Trophoblast cell (in vitro differentiated cells and primary cell): ENCODE measurements around the gene UQCR10.

Source experiments
- DNase-seq, 2 donors: peaks; one replicate each; pipeline ENCODE4 v3.0.0-alpha.2; 2016
- H2AFZ ChIP-seq: 2 replicates; pipeline ENCODE4 v1.6.1; 2013; ENCODE audit warnings: low read length, moderate library complexity, mild to moderate bottlenecking; ENCODE audit not compliant: insufficient read depth, poor library complexity
- H2AK5ac ChIP-seq: 2 replicates; pipeline ENCODE4 v1.6.1; 2013; ENCODE audit warnings: mild to moderate bottlenecking, low read length
- H2BK120ac ChIP-seq: 2 replicates; pipeline ENCODE4 v1.6.1; 2013; ENCODE audit warnings: low read length, mild to moderate bottlenecking, moderate library complexity; ENCODE audit not compliant: insufficient read depth, poor library complexity
- H2BK12ac ChIP-seq: 2 replicates; pipeline ENCODE4 v1.6.1; 2013; ENCODE audit warnings: mild to moderate bottlenecking, low read length, moderate library complexity
- H2BK5ac ChIP-seq: 2 replicates; pipeline ENCODE4 v1.6.1; 2013; ENCODE audit warnings: low read length, low read depth, moderate library complexity, mild to moderate bottlenecking; ENCODE audit not compliant: poor library complexity
- H3K14ac ChIP-seq: 2 replicates; pipeline ENCODE4 v1.6.1; 2013; ENCODE audit warnings: mild to moderate bottlenecking, low read length
- H3K18ac ChIP-seq: 2 replicates; pipeline ENCODE4 v1.6.1; 2013; ENCODE audit warnings: mild to moderate bottlenecking, low read length
- H3K23ac ChIP-seq: 2 replicates; pipeline ENCODE4 v1.6.1; 2013; ENCODE audit warnings: low read length
- H3K27ac ChIP-seq: 2 replicates; pipeline ENCODE4 v1.5.1; 2013; ENCODE audit warnings: low read depth, mild to moderate bottlenecking, inconsistent platforms, low read length, moderate library complexity
- H3K27me3 ChIP-seq: 2 replicates; pipeline ENCODE4 v1.6.1; 2013; ENCODE audit warnings: inconsistent platforms, mild to moderate bottlenecking, low read length, moderate library complexity; ENCODE audit not compliant: insufficient read depth
- H3K36me3 ChIP-seq, 2 experiments: 1 replicate in 1 of 2; 2 replicates in 1 of 2; pipeline ENCODE4 v1.6.1; 2013; ENCODE audit warnings: low read length in 2 of 2, mild to moderate bottlenecking in 2 of 2, moderate library complexity in 1 of 2; ENCODE audit not compliant: insufficient read depth in 2 of 2, control insufficient read depth in 1 of 2
- H3K4ac ChIP-seq: 2 replicates; pipeline ENCODE4 v1.6.1; 2013; ENCODE audit warnings: low read depth, mild to moderate bottlenecking, low read length, moderate library complexity
- H3K4me1 ChIP-seq, 2 experiments: 1 replicate in 1 of 2; 2 replicates in 1 of 2; pipeline ENCODE4 v1.6.1; 2013; ENCODE audit warnings: low read length in 2 of 2, mild to moderate bottlenecking in 2 of 2, moderate library complexity in 1 of 2; ENCODE audit not compliant: insufficient read depth in 2 of 2, control insufficient read depth in 1 of 2
- H3K4me2 ChIP-seq: 2 replicates; pipeline ENCODE4 v1.6.1; 2013; ENCODE audit warnings: inconsistent platforms, mild to moderate bottlenecking, low read length, moderate library complexity
- H3K4me3 ChIP-seq: 2 replicates; pipeline ENCODE4 v1.5.1; 2013; ENCODE audit warnings: mild to moderate bottlenecking, low read depth, low read length, inconsistent platforms
- H3K79me1 ChIP-seq: one replicate; pipeline ENCODE4 v1.6.1; 2013; ENCODE audit warnings: low read length
- H3K79me2 ChIP-seq: 2 replicates; pipeline ENCODE4 v1.6.1; 2013; ENCODE audit warnings: low read length, mild to moderate bottlenecking; ENCODE audit not compliant: control insufficient read depth, insufficient read depth, poor library complexity
- H3K9ac ChIP-seq: 2 replicates; pipeline ENCODE4 v1.6.1; 2013; ENCODE audit warnings: mild to moderate bottlenecking, low read length
- H3K9me3 ChIP-seq: 2 replicates; pipeline ENCODE4 v1.6.1; 2013; ENCODE audit warnings: low read depth, mild to moderate bottlenecking, control low read depth, inconsistent platforms, low read length; ENCODE audit not compliant: insufficient read depth
- H4K12ac ChIP-seq: 2 replicates; pipeline ENCODE4 v1.6.1; 2013; ENCODE audit warnings: low read depth, mild to moderate bottlenecking, low read length, moderate library complexity
- H4K8ac ChIP-seq: 2 replicates; pipeline ENCODE4 v1.6.1; 2013; ENCODE audit warnings: low read depth, mild to moderate bottlenecking, low read length, moderate library complexity
- H4K91ac ChIP-seq: one replicate; pipeline ENCODE4 v1.6.1; 2013; ENCODE audit warnings: low read depth, mild to moderate bottlenecking, low read length, moderate library complexity
- WGBS: extraction: QIAGEN DNeasy Blood & Tissue Kit; methylation state at CpG from one replicate; pipeline ENCODE4 v1.1.7; 2013; ENCODE audit warnings: missing lambda C conversion rate; ENCODE audit not compliant: insufficient read length, insufficient coverage; ENCODE audit errors: extremely low coverage; 5-methylcytosine and 5-hydroxymethylcytosine counted together

The UQCR10 gene

DNA sequence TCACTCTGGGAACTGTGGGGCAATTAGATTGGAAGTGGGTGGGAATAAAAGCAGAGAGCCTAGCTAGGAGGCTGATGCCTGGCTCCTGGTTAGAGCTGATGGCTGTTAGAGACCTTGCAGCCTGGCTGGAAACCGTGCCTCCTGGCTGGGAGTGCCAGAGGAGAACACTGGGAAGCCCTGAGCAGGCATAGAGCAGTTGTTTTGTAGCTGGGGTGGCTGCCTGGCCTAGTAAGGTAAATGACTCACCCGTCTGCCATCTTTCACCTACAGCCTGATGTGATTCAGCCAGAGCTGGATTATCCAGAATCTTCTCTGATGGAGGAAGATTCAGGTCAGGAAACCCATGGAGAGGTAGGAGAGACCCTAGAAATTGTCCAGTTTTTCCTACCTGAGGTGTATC is 6.1 kb downstream of the UQCR10 start:
- peak overlapping the region; percentile 45 for H2BK5ac ChIP-seq
- H3K79me1 ChIP-seq, result peaks cover 5% of the 10 kb centered on the region
- H3K23ac ChIP-seq, result no peak overlapping the region
- H3K18ac ChIP-seq, result no peak overlapping the region
- H2AK5ac ChIP-seq, result no peak overlapping the region
- WGBS, result no CpG with 5 or more reads among the region's 2 CpGs
- no peaks in the 10 kb centered on the region for H3K79me2 ChIP-seq
- no peak overlapping the region for H2BK12ac ChIP-seq
- no peak overlapping the region for H4K12ac ChIP-seq
- no peak overlapping the region for H3K4ac ChIP-seq
- no peak overlapping the region for H2AFZ ChIP-seq
- peaks cover 4 to 11% of the 10 kb centered on the region in 2 experiments for H3K36me3 ChIP-seq
- H3K9me3 ChIP-seq, result no peaks in the 10 kb centered on the region
- peak overlapping the region; percentile 61 for H3K27ac ChIP-seq
- no peak overlapping the region for H3K14ac ChIP-seq
- H3K27me3 ChIP-seq, result no peaks in the 10 kb centered on the region
- no peak overlapping the region for H2BK120ac ChIP-seq
- no peak overlapping the region for H3K9ac ChIP-seq
- H3K4me3 ChIP-seq, result no peak overlapping the region
- H4K91ac ChIP-seq, result no peak overlapping the region
- H3K4me1 ChIP-seq, result peaks cover 1 to 5% of the 10 kb centered on the region in 2 experiments
- H3K4me2 ChIP-seq, result no peak overlapping the region
- no peak overlapping the region for H4K8ac ChIP-seq
- DNase-seq, result peak; percentile 77 to 80

DNA sequence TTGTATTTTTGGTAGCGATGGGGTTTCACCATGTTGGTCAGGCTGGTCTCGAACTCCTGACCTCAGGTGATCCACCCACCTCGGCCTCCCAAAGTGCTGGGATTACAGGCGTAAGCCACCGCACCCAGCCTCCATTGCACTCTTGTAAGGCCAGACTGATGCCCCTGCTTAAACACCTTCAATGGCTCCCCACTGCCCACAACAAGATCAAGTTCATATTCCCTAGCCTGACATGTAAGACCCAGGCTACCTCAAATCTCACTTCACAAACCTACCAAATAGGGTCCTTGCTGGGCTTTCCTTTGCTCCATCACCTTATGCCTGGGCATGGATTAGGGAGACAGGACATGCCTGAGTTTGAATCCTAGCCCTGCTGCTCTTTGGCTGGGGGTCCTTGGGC is 13.1 kb downstream of the UQCR10 start:
- H3K4ac ChIP-seq, result no peak overlapping the region
- no peak overlapping the region for H3K9ac ChIP-seq
- no peak overlapping the region for H3K18ac ChIP-seq
- no peaks in the 10 kb centered on the region for H3K79me1 ChIP-seq
- no peak overlapping the region for H4K12ac ChIP-seq
- H3K14ac ChIP-seq, result no peak overlapping the region
- H2BK12ac ChIP-seq, result no peak overlapping the region
- WGBS, result no CpG with 5 or more reads among the region's 5 CpGs
- H3K9me3 ChIP-seq, result no peaks in the 10 kb centered on the region
- H3K36me3 ChIP-seq, result no peaks in the 10 kb centered on the region
- no peak overlapping the region for H2BK5ac ChIP-seq
- no peak overlapping the region for H4K91ac ChIP-seq
- H3K23ac ChIP-seq, result no peak overlapping the region
- DNase-seq, result no peak
- no peak overlapping the region for H3K4me3 ChIP-seq
- no peak overlapping the region for H2AK5ac ChIP-seq
- peaks cover 6 to 13% of the 10 kb centered on the region in 2 experiments for H3K4me1 ChIP-seq
- H2BK120ac ChIP-seq, result no peak overlapping the region
- H4K8ac ChIP-seq, result no peak overlapping the region
- H3K79me2 ChIP-seq, result no peaks in the 10 kb centered on the region
- no peaks in the 10 kb centered on the region for H3K27me3 ChIP-seq
- H2AFZ ChIP-seq, result no peak overlapping the region
- H3K4me2 ChIP-seq, result no peak overlapping the region
- no peak overlapping the region for H3K27ac ChIP-seq

DNA sequence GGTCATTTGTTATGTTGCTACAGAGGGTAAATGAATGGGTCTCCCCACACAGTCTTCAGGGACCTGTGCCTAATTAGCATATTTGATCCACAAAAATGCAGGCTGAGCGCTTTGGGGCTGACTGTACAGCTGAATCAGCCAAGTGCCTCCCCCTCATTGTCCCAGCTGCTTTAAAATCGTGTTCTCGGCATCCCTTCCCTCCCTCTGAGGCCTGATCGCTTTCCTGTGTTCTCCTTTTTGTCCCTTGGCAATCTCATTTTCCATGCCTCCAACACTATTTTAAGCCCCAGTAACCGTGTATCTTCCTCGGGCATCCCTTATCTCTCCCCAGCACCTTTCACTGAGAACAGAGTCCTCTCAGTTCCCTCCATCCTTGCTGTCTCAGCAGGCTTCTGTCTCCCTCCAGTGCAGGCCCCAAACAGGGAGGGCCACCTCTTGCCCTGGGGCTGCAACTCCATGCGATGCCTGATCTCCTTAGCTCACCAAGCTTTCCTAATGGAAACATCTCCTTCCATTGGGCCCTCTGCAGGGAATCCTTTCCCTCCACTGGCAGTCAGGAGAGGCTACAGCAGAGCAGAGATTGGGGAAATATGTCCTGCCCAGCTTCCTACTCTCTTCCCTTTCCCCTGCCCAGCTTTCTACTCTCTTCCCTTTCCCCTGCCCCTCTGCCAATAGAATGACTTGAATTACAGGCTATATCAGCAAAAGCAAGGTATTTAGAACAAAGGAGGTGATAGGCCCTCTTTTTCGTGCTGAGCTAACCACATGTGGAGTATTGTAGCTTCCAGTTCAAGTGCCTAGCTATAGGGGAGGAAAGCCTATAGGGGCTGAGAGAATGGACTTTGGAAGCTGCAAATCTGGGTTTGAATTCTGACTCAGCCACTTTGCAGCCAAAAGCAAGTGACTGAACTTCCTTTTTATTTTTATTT is 13.8 kb downstream of the UQCR10 start:
- WGBS, result no CpG with 5 or more reads among the region's 8 CpGs

DNA sequence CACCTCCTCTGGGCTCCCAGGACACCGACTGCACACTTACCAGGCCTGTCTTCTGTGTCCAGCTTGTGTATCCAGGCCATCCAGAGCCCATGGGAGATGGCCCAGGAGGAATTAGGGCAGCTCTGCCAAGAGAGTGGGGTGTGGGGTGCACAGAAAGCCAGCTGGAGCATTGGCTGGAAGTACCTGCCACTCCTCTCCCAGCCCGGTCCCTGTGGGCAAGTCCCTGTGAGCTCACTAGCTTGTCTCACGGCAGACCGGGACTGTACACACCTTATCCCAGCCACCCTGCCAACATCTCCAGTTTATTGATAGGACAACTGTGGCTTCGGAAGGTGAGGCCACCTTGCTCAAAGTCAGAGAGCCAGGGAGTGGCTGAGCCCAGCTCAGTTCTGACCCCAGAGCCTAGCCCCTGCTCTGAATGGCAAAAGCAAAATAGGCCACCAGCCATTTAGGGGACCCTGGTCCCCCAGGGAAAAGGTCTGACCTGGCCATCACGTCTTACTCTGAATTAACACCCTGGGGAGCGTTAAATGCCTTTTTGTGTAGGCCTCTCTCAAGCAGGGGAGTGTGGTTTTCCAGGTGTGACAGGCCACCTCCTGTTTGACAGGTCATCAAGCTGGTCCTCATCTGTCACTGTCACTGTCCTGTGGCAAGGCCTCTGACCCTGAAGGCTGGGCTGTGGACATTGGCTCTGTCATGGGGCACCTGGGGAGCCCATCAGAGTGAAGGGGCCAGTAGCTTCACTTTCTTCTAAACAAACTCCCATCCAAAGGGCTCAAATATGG is 15.1 kb downstream of the UQCR10 start:
- no peak overlapping the region for H4K12ac ChIP-seq
- no peak overlapping the region for H3K9ac ChIP-seq
- H3K27me3 ChIP-seq, result no peaks in the 10 kb centered on the region
- no peak overlapping the region for H3K18ac ChIP-seq
- H3K23ac ChIP-seq, result no peak overlapping the region
- no peak for DNase-seq
- H3K4me3 ChIP-seq, result no peak overlapping the region
- peaks cover 10 to 17% of the 10 kb centered on the region in 2 experiments for H3K4me1 ChIP-seq
- no CpG with 5 or more reads among the region's 7 CpGs for WGBS
- H3K36me3 ChIP-seq, result no peaks in the 10 kb centered on the region
- H2AFZ ChIP-seq, result no peak overlapping the region
- peak overlapping the region; percentile 10 for H2BK12ac ChIP-seq
- H3K27ac ChIP-seq, result no peak overlapping the region
- H2BK5ac ChIP-seq, result no peak overlapping the region
- H2AK5ac ChIP-seq, result no peak overlapping the region
- H3K4ac ChIP-seq, result no peak overlapping the region
- H2BK120ac ChIP-seq, result no peak overlapping the region
- no peak overlapping the region for H3K4me2 ChIP-seq
- H3K79me1 ChIP-seq, result no peaks in the 10 kb centered on the region
- H3K9me3 ChIP-seq, result no peaks in the 10 kb centered on the region
- no peaks in the 10 kb centered on the region for H3K79me2 ChIP-seq
- H4K91ac ChIP-seq, result peak overlapping the region; percentile 57
- H3K14ac ChIP-seq, result no peak overlapping the region
- no peak overlapping the region for H4K8ac ChIP-seq

More for the DNA sequence above, 13.8 kb downstream of the UQCR10 start:
- Histone ChIP-seq H2BK12ac (no peak overlapping the region), H3K79me1 (no peaks in the 10 kb centered on the region), H3K4me3 (no peak overlapping the region), H3K14ac (no peak overlapping the region), H3K9me3 (no peaks in the 10 kb centered on the region), H4K8ac (peak overlapping the region; percentile 47), H3K27ac (no peak overlapping the region), H3K79me2 (no peaks in the 10 kb centered on the region), H2AK5ac (no peak overlapping the region), H3K4me2 (no peak overlapping the region), H2AFZ (peak overlapping the region; percentile 28), H3K18ac (no peak overlapping the region), H4K91ac (no peak overlapping the region), H2BK5ac (no peak overlapping the region), H2BK120ac (no peak overlapping the region), H3K27me3 (no peaks in the 10 kb centered on the region), H4K12ac (no peak overlapping the region), H3K4me1 (peaks cover 6 to 13% of the 10 kb centered on the region in 2 experiments), H3K23ac (no peak overlapping the region), H3K36me3 (no peaks in the 10 kb centered on the region), H3K4ac (no peak overlapping the region), H3K9ac (no peak overlapping the region)
- no peak for DNase-seq
